ENCODE measurements around the gene BCDIN3D. TPM values are rescaled to one million over a fixed set of nuclear protein-coding genes. Genes with fewer than 3 reads are reported as not detected.

Gene BCDIN3D
- polyA plus RNA-seq, 1 donor (not counting 4 experiments of a cell fraction or from before 2014, with no cell fraction given), result 3.7 TPM

DNA sequence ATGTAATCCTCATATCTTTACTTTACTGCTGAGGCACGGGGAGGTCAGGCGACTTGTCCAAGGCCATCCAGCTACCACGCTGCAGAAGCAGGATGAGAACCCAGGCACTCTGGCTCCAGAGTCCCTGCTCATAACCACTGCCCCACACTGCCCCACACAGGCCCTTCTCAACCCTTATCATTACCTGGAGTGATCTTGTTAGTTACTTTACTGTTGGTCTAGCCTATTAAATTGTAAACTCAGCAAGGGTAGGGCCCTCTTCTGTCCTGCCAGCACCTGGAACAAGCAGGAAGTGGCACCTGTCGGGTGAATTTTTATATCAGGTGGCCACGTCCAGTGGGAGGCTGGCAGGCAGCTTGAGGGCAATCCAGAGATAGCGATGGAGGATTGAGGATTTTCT, 48.6 kb upstream of the BCDIN3D start:
- H3K9me3 ChIP-seq (ENCODE audit: control insufficient read depth, low read depth, low read length), result no peaks in the 10 kb centered on the region
- H2AFZ ChIP-seq (ENCODE audit: control insufficient read depth, low read length), result no peak overlapping the region
- peaks cover 21% of the 10 kb centered on the region for H3K27me3 ChIP-seq (ENCODE audit: control insufficient read depth, extremely low read depth, insufficient read depth, low read length)
- TF ChIP-seq, protein P1, sequence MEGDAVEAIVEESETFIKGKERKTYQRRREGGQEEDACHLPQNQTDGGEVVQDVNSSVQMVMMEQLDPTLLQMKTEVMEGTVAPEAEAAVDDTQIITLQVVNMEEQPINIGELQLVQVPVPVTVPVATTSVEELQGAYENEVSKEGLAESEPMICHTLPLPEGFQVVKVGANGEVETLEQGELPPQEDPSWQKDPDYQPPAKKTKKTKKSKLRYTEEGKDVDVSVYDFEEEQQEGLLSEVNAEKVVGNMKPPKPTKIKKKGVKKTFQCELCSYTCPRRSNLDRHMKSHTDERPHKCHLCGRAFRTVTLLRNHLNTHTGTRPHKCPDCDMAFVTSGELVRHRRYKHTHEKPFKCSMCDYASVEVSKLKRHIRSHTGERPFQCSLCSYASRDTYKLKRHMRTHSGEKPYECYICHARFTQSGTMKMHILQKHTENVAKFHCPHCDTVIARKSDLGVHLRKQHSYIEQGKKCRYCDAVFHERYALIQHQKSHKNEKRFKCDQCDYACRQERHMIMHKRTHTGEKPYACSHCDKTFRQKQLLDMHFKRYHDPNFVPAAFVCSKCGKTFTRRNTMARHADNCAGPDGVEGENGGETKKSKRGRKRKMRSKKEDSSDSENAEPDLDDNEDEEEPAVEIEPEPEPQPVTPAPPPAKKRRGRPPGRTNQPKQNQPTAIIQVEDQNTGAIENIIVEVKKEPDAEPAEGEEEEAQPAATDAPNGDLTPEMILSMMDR (optimal IDR thresholded peaks at IDR 0.05 in 1 of 3, IDR thresholded peaks at IDR 0.05 in 1 of 3, conservative IDR thresholded peaks at IDR 0.05 in 1 of 3; ENCODE audit: extremely low read depth in 1 of 3, insufficient read depth in 2 of 3, low read length in 3 of 3), result no peak
- no peak for TF ChIP-seq EZH2 (IDR thresholded peaks at IDR 0.05; ENCODE audit: low read length)
- no peaks in the 10 kb centered on the region for H3K9me1 ChIP-seq (ENCODE audit: control insufficient read depth, extremely low read depth, insufficient read depth, low read length)
- peaks cover 7% of the 10 kb centered on the region for H3K4me1 ChIP-seq (ENCODE audit: control insufficient read depth, extremely low read depth, insufficient read depth, low read length)
- H3K79me2 ChIP-seq (ENCODE audit: control insufficient read depth, insufficient read depth, low read length), result no peaks in the 10 kb centered on the region
- dilution Hi-C loops (cut with MboI; ENCODE audit: extremely low pct_ligation_motif_present, low sequenced_read_pairs), result no loop called here
- no peaks in the 10 kb centered on the region for H3K36me3 ChIP-seq (ENCODE audit: control insufficient read depth in 2 of 2, extremely low read depth in 1 of 2, insufficient read depth in 2 of 2, low read length in 2 of 2)
- FAIRE-seq, result no peak
- H3K4me3 ChIP-seq (ENCODE audit: control insufficient read depth in 2 of 3, extremely low read depth in 1 of 3, insufficient read depth in 2 of 3, low read depth in 1 of 3, low read length in 3 of 3), result no peak overlapping the region
- no peak for DNase-seq (ENCODE audit: low read depth, low spot score)
- no peak overlapping the region for H3K4me2 ChIP-seq (ENCODE audit: control insufficient read depth, extremely low read depth, insufficient read depth, low read depth, low read length)
- no peak overlapping the region for H3K27ac ChIP-seq (ENCODE audit: control insufficient read depth, insufficient read depth, low read length)
- no peaks in the 10 kb centered on the region for H4K20me1 ChIP-seq (ENCODE audit: control insufficient read depth, extremely low read depth, insufficient read depth, low read length)
- no peak overlapping the region for H3K9ac ChIP-seq (ENCODE audit: control insufficient read depth, extremely low read depth, insufficient read depth, low read length)

DNA sequence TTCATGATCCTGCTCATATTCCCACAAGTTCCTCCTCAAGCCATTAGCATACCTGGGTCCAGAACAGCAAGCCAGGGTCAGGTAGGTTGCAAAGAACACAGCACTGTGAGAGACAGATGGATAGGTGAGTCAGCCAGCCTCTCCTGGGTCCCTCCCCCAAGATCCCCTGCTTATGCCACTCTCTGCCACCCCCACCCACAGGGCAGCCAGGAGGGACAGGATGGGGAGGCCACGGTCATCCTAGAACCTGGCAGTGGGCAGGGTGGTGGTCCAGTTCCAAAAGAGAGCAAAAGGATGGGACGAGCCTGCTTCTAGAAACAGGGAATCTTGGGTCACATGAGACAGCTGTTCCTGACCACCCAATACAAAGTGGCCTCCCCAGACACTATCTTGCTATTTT, 48.1 kb upstream of the BCDIN3D start:
- peaks cover 22% of the 10 kb centered on the region for H3K27me3 ChIP-seq (ENCODE audit: control insufficient read depth, extremely low read depth, insufficient read depth, low read length)
- dilution Hi-C loops (cut with MboI; ENCODE audit: extremely low pct_ligation_motif_present, low sequenced_read_pairs), result no loop called here
- H3K4me1 ChIP-seq (ENCODE audit: control insufficient read depth, extremely low read depth, insufficient read depth, low read length), result peaks cover 7% of the 10 kb centered on the region
- H3K9ac ChIP-seq (ENCODE audit: control insufficient read depth, extremely low read depth, insufficient read depth, low read length), result no peak overlapping the region
- no peak overlapping the region for H3K4me3 ChIP-seq (ENCODE audit: control insufficient read depth in 2 of 3, extremely low read depth in 1 of 3, insufficient read depth in 2 of 3, low read depth in 1 of 3, low read length in 3 of 3)
- H3K4me2 ChIP-seq (ENCODE audit: control insufficient read depth, extremely low read depth, insufficient read depth, low read depth, low read length), result no peak overlapping the region
- DNase-seq (ENCODE audit: low read depth, low spot score) (no peak), FAIRE-seq (no peak)
- no peaks in the 10 kb centered on the region for H3K9me3 ChIP-seq (ENCODE audit: control insufficient read depth, low read depth, low read length)
- no peak overlapping the region for H3K27ac ChIP-seq (ENCODE audit: control insufficient read depth, insufficient read depth, low read length)
- H3K36me3 ChIP-seq (ENCODE audit: control insufficient read depth in 2 of 2, extremely low read depth in 1 of 2, insufficient read depth in 2 of 2, low read length in 2 of 2), result no peaks in the 10 kb centered on the region
- no peaks in the 10 kb centered on the region for H3K9me1 ChIP-seq (ENCODE audit: control insufficient read depth, extremely low read depth, insufficient read depth, low read length)
- no peaks in the 10 kb centered on the region for H4K20me1 ChIP-seq (ENCODE audit: control insufficient read depth, extremely low read depth, insufficient read depth, low read length)
- no peaks in the 10 kb centered on the region for H3K79me2 ChIP-seq (ENCODE audit: control insufficient read depth, insufficient read depth, low read length)
- no peak for TF ChIP-seq EZH2 (IDR thresholded peaks at IDR 0.05; ENCODE audit: low read length)
- TF ChIP-seq, protein P1 (optimal IDR thresholded peaks at IDR 0.05 in 1 of 3, IDR thresholded peaks at IDR 0.05 in 1 of 3, conservative IDR thresholded peaks at IDR 0.05 in 1 of 3; ENCODE audit: extremely low read depth in 1 of 3, insufficient read depth in 2 of 3, low read length in 3 of 3), result no peak
- no peak overlapping the region for H2AFZ ChIP-seq (ENCODE audit: control insufficient read depth, low read length)

Measured in keratinocyte (primary cell).